H1 (cell line): ENCODE measurements around the gene ZNF488. TPM values are rescaled to one million over a fixed set of nuclear protein-coding genes. Genes with fewer than 3 reads are reported as not detected.

Source experiments
- CTCF ChIA-PET: fragments of 300-600 bp; sonication (Branson Sonifier 250); formaldehyde crosslinking; loops from one replicate; lab custom pipeline; 2021; ENCODE audit not compliant: partially characterized antibody; lab: Charles Lee
- POLR2A ChIA-PET: fragments of 300-600 bp; sonication (Branson Sonifier 250); formaldehyde crosslinking; loops from one replicate; lab custom pipeline; 2021; ENCODE audit warnings: inconsistent platforms; ENCODE audit not compliant: partially characterized antibody; lab: Charles Lee
- DNase-seq, 2 experiments: peaks; one replicate each; pipeline versions ENCODE4 v3.0.0 to v3.0.0-alpha.2; 2010 to 2022; ENCODE audit warnings: low spot score in 2 of 2, low read depth in 1 of 2, mixed read lengths in 1 of 2
- FAIRE-seq: peaks from 2 replicates; lab custom pipeline; 2011; peaks lifted over from hg19 to GRCh38; lab: Jason Lieb, UNC
- H2AFZ ChIP-seq: 2 replicates; pipeline ENCODE4 v1.8.1; 2012; ENCODE audit warnings: low read length, inconsistent platforms
- H2AK5ac ChIP-seq: 2 replicates; pipeline ENCODE4 v1.6.1; 2013; ENCODE audit warnings: low read depth, low read length
- H2BK120ac ChIP-seq: replicated peaks from 2 replicates; pipeline ENCODE3; 2013; ENCODE audit warnings: low read depth, low read length, inconsistent platforms
- H2BK12ac ChIP-seq: 2 replicates; pipeline ENCODE4 v1.6.1; 2013; ENCODE audit warnings: low read depth, low read length
- H2BK15ac ChIP-seq: 2 replicates; pipeline ENCODE4 v1.6.1; 2013; ENCODE audit warnings: low read length
- H2BK20ac ChIP-seq: 2 replicates; pipeline ENCODE4 v1.6.1; 2013; ENCODE audit warnings: low read length
- H2BK5ac ChIP-seq: 2 replicates; pipeline ENCODE4 v1.6.1; 2013; ENCODE audit warnings: low read depth, low read length
- H3K14ac ChIP-seq: 2 replicates; pipeline ENCODE4 v1.6.1; 2013; ENCODE audit warnings: inconsistent platforms; ENCODE audit not compliant: insufficient read length
- H3K18ac ChIP-seq: 2 replicates; pipeline ENCODE4 v1.6.1; 2013; ENCODE audit warnings: low read length; ENCODE audit errors: extremely low read depth
- H3K23ac ChIP-seq: 2 replicates; pipeline ENCODE4 v1.6.1; 2013; ENCODE audit warnings: inconsistent platforms; ENCODE audit not compliant: insufficient read length
- H3K23me2 ChIP-seq: 2 replicates; pipeline ENCODE4 v1.6.1; 2013; ENCODE audit warnings: low read depth, low read length
- H3K27ac ChIP-seq: 2 replicates; pipeline ENCODE4 v1.6.1; 2011; ENCODE audit warnings: low read depth, low read length, inconsistent platforms
- H3K27me3 ChIP-seq, 4 experiments: replicated peaks in 1 of 4; 1 replicate in 1 of 4; 2 replicates in 3 of 4; pipeline versions ENCODE4 v1.6.1 to v1.8.1; 2011 to 2013; ENCODE audit warnings: low read length in 3 of 4, mild to moderate bottlenecking in 3 of 4, inconsistent platforms in 2 of 4, mixed read lengths in 2 of 4, moderate library complexity in 1 of 4; ENCODE audit not compliant: control insufficient read depth in 3 of 4, insufficient read depth in 3 of 4; ENCODE audit errors: extremely low read depth in 1 of 4
- H3K36me3 ChIP-seq, 4 experiments: 2 replicates each; pipeline versions ENCODE4 v1.6.1 to v1.8.1; 2011 to 2013; ENCODE audit warnings: mild to moderate bottlenecking in 4 of 4, low read length in 3 of 4, moderate library complexity in 2 of 4, control low read depth in 1 of 4, inconsistent platforms in 1 of 4; ENCODE audit not compliant: insufficient read depth in 4 of 4, control insufficient read depth in 2 of 4
- H3K4ac ChIP-seq: replicated peaks from 2 replicates; pipeline ENCODE3; 2013; ENCODE audit warnings: low read length, low read depth, mixed read lengths, inconsistent platforms; ENCODE audit not compliant: insufficient read length
- H3K4me1 ChIP-seq, 4 experiments: replicated peaks in 1 of 4; 1 replicate in 1 of 4; 2 replicates in 3 of 4; pipeline versions ENCODE4 v1.6.1 to v1.8.1; 2011 to 2013; ENCODE audit warnings: low read length in 3 of 4, inconsistent platforms in 2 of 4, mixed read lengths in 1 of 4; ENCODE audit not compliant: insufficient read depth in 4 of 4, control insufficient read depth in 3 of 4
- H3K4me2 ChIP-seq, 2 experiments: 2 replicates each; pipeline versions ENCODE4 v1.6.1 to v1.8.1; 2011 to 2013; ENCODE audit warnings: low read depth in 2 of 2, low read length in 2 of 2, control low read depth in 1 of 2, inconsistent platforms in 1 of 2, mild to moderate bottlenecking in 1 of 2; ENCODE audit not compliant: insufficient read depth in 1 of 2
- H3K4me3 ChIP-seq, 4 experiments: fragments of 200-600, 300-600 bp in 1 of 4; sonication (generic), shearing (Covaris generic), sonication (Bioruptor Twin) in 1 of 4; 2 replicates each; pipeline versions ENCODE4 v1.5.1 to v1.8.1; 2011 to 2016; ENCODE audit warnings: low read length in 4 of 4, low read depth in 3 of 4, control low read depth in 2 of 4, inconsistent platforms in 2 of 4, mild to moderate bottlenecking in 2 of 4, mixed read lengths in 1 of 4, moderate library complexity in 1 of 4; ENCODE audit not compliant: insufficient read depth in 2 of 4; ENCODE audit errors: extremely low read depth in 1 of 4
- H3K56ac ChIP-seq: replicated peaks from 2 replicates; pipeline ENCODE3; 2013; ENCODE audit warnings: low read depth, mild to moderate bottlenecking, mixed read lengths, low read length, inconsistent platforms; ENCODE audit not compliant: insufficient read length
- H3K79me1 ChIP-seq: 2 replicates; pipeline ENCODE4 v1.6.1; 2013; ENCODE audit warnings: low read depth, low read length, control low read depth
- H3K79me2 ChIP-seq, 2 experiments: 2 replicates each; pipeline versions ENCODE4 v1.6.1 to v1.8.1; 2012 to 2013; ENCODE audit warnings: low read length in 2 of 2, mild to moderate bottlenecking in 2 of 2, inconsistent platforms in 1 of 2; ENCODE audit not compliant: insufficient read depth in 2 of 2, control insufficient read depth in 1 of 2
- H3K9ac ChIP-seq, 4 experiments: replicated peaks in 1 of 4; 1 replicate in 1 of 4; 2 replicates in 3 of 4; pipeline versions ENCODE4 v1.6.1 to v1.8.1; 2011 to 2013; ENCODE audit warnings: low read depth in 3 of 4, low read length in 3 of 4, control low read depth in 2 of 4, mild to moderate bottlenecking in 2 of 4, moderate library complexity in 2 of 4, inconsistent platforms in 1 of 4; ENCODE audit errors: extremely low read depth in 1 of 4
- H3K9me3 ChIP-seq, 2 experiments: 2 replicates each; pipeline versions ENCODE4 v1.6.1 to v1.8.1; 2012 to 2013; ENCODE audit warnings: mild to moderate bottlenecking in 2 of 2, moderate library complexity in 2 of 2, control low read depth in 1 of 2, inconsistent platforms in 1 of 2, low read depth in 1 of 2, low read length in 1 of 2, mixed read lengths in 1 of 2; ENCODE audit not compliant: insufficient read depth in 2 of 2
- H4K20me1 ChIP-seq, 2 experiments: replicated peaks in 1 of 2; 2 replicates each; pipeline versions ENCODE3 to v1.8.1; 2011 to 2013; ENCODE audit warnings: inconsistent platforms in 2 of 2, low read length in 2 of 2, mild to moderate bottlenecking in 1 of 2; ENCODE audit not compliant: insufficient read depth in 2 of 2, control insufficient read depth in 1 of 2
- H4K5ac ChIP-seq: 2 replicates; pipeline ENCODE4 v1.6.1; 2013; ENCODE audit warnings: low read length, low read depth, mixed read lengths, inconsistent platforms; ENCODE audit not compliant: insufficient read length
- H4K8ac ChIP-seq: 2 replicates; pipeline ENCODE4 v1.8.0; 2013; ENCODE audit warnings: mild to moderate bottlenecking, moderate library complexity, low read length, inconsistent platforms; ENCODE audit not compliant: insufficient read depth; ENCODE audit errors: extremely low read depth
- H4K91ac ChIP-seq: replicated peaks from 2 replicates; pipeline ENCODE3; 2013; ENCODE audit warnings: low read length, mixed read lengths, inconsistent platforms; ENCODE audit not compliant: insufficient read length
- CHD2 ChIP-seq: IDR thresholded peaks from 2 replicates; pipeline ENCODE4 v1.6.1; 2012; ENCODE audit warnings: low read length, improper control_type of control experiment
- EZH2 ChIP-seq: fragments of 200-600 bp; sonication (generic); IDR thresholded peaks from 2 replicates; pipeline ENCODE4 v1.7.1; 2012; ENCODE audit warnings: low read depth, mild to moderate bottlenecking, moderate library complexity, low read length, inconsistent platforms; ENCODE audit not compliant: severe bottlenecking
- GTF2F1 ChIP-seq: IDR thresholded peaks from 2 replicates; pipeline ENCODE4 v1.6.1; 2012; ENCODE audit warnings: low read depth, low read length, improper control_type of control experiment, borderline replicate concordance
- HDAC2 ChIP-seq, 2 experiments: fragments of 300-600 bp in 1 of 2; sonication (generic) in 1 of 2; IDR thresholded peaks; 2 replicates each; pipeline ENCODE4 v1.6.1; 2011 to 2012; ENCODE audit warnings: low read depth in 2 of 2, low read length in 2 of 2, mild to moderate bottlenecking in 2 of 2, moderate library complexity in 2 of 2, borderline replicate concordance in 1 of 2, inconsistent platforms in 1 of 2
- KDM1A ChIP-seq: fragments of 200-600, 300-600 bp; sonication (generic); IDR thresholded peaks from 2 replicates; pipeline ENCODE4 v1.7.1; 2016; ENCODE audit warnings: mild to moderate bottlenecking, low read length, borderline replicate concordance
- KDM5A ChIP-seq: fragments of 200-600 bp; IDR thresholded peaks from 2 replicates; pipeline ENCODE4 v1.7.1; 2012; ENCODE audit warnings: mild to moderate bottlenecking, low read length, inconsistent platforms, mixed read lengths
- RBBP5 ChIP-seq: IDR thresholded peaks from 2 replicates; pipeline ENCODE4 v1.7.1; 2012; ENCODE audit warnings: low read depth, mild to moderate bottlenecking, inconsistent platforms, low read length, moderate library complexity, borderline replicate concordance
- SRF ChIP-seq: IDR thresholded peaks from 2 replicates; pipeline ENCODE4 v1.6.1; 2011; ENCODE audit warnings: mild to moderate bottlenecking, low read depth, low read length, moderate library complexity
- polyA plus RNA-seq, 7 experiments: library from polyadenylated mRNA; depleted of rRNA in 3 of 7; stranded (reverse) in 5 of 7; unstranded in 2 of 7; fragments of >200 nt in 5 of 7; fragments of 200-250 nt in 2 of 7; gene quantifications; 1 replicate in 5 of 7; 2 replicates in 1 of 7; 4 replicates in 1 of 7; pipeline versions ENCODE4 v1.2.1 to v1.2.3, GENCODE V29; 2011 to 2013; ENCODE audit warnings: missing spikeins in 2 of 7, mixed read lengths in 2 of 7
- total RNA-seq: library from RNA; stranded (reverse); fragmentation: NEBNext Ultra II Directional; extraction: Animal tissue kit (Norgen Biotek cat#: 25700); gene quantifications from 2 replicates; pipeline ENCODE4 v1.2.1, GENCODE V29; 2021
- TF ChIP-seq, protein P1 (sequence below): IDR thresholded peaks from 2 replicates; pipeline ENCODE4 v1.6.1; 2012; ENCODE audit warnings: low read length, inconsistent platforms
- TF ChIP-seq, protein P2 (sequence below): IDR thresholded peaks from 2 replicates; pipeline ENCODE4 v1.6.1; 2011; ENCODE audit warnings: low read depth, mild to moderate bottlenecking, low read length; ENCODE audit not compliant: insufficient read depth

ZNF488 gene
- total and polyA plus RNA-seq, 2 of the 8 experiments (the other 6 are each of a cell fraction or from before 2014, with no cell fraction given) = 7.9 to 11.4 TPM

DNA sequence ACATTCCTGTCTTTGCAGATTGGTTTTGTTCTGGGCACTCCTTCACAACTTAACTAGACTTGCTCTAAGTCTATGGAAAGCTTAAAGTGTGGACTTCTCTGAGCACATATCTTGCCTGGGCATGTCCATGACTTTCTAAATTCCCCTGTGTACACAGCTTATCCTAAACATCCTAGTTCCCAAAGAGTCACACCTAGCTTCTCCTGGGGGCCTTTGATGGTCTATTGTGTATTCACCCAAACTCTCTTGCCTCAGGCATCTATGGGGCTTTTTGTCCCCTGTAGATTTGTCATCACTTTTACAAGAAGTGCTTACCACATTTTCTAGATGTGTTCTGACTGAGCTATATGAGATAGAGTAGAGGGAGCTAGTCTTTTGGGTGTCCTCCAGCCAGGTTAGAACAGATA, 12.2 kb upstream of the ZNF488 start:
- Histone ChIP-seq H4K5ac (no peak overlapping the region), H3K27ac (no peak overlapping the region), H3K4me1 (no peaks in the 10 kb centered on the region), H2BK120ac (no peak overlapping the region), H3K23me2 (no peaks in the 10 kb centered on the region), H3K14ac (no peak overlapping the region), H4K20me1 (no peaks in the 10 kb centered on the region), H3K56ac (no peak overlapping the region), H3K4ac (no peak overlapping the region), H3K4me2 (no peak overlapping the region), H3K36me3 (no peaks in the 10 kb centered on the region), H3K23ac (no peak overlapping the region), H2BK20ac (no peak overlapping the region), H3K4me3 (no peak overlapping the region), H3K9me3 (no peaks in the 10 kb centered on the region), H2AFZ (0 out of 2 replicates have a peak overlapping the region, but pooled peaks have one; percentile 2), H3K18ac (no peak overlapping the region), H2AK5ac (no peak overlapping the region), H4K8ac (no peak overlapping the region), H3K79me2 (no peaks in the 10 kb centered on the region), H4K91ac (no peak overlapping the region), H3K9ac (no peak overlapping the region), H3K27me3 (no peaks in the 10 kb centered on the region; a peak in 1 of 7 replicates), H2BK12ac (no peak overlapping the region), H3K79me1 (no peaks in the 10 kb centered on the region), H2BK15ac (no peak overlapping the region), H2BK5ac (no peak overlapping the region)
- CTCF ChIA-PET = interaction anchor here (0.7 to 2.2 kb wide), 3 partner anchors 10 to 35 kb away, joined by 3 to 6 read pairs (median 4); no protein-coding TSS in a partner anchor
- no peak for DNase-seq
- POLR2A ChIA-PET = interaction anchor here (1.9 kb wide), 1 partner anchor 12 kb away, joined by 4 read pairs; the partner anchor contains the start of gene ZNF488
- FAIRE-seq = no peak
- TF ChIP-seq GTF2F1 = no peak
- TF ChIP-seq KDM5A = no peak
- TF ChIP-seq HDAC2 (IDR thresholded peaks at IDR 0.05; ENCODE audit: borderline replicate concordance in 1 of 2, low read depth in 2 of 2, low read length in 2 of 2) = no peak
- TF ChIP-seq, protein P1, sequence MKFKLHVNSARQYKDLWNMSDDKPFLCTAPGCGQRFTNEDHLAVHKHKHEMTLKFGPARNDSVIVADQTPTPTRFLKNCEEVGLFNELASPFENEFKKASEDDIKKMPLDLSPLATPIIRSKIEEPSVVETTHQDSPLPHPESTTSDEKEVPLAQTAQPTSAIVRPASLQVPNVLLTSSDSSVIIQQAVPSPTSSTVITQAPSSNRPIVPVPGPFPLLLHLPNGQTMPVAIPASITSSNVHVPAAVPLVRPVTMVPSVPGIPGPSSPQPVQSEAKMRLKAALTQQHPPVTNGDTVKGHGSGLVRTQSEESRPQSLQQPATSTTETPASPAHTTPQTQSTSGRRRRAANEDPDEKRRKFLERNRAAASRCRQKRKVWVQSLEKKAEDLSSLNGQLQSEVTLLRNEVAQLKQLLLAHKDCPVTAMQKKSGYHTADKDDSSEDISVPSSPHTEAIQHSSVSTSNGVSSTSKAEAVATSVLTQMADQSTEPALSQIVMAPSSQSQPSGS = no peak
- TF ChIP-seq RBBP5 = no peak
- no peak for TF ChIP-seq CHD2
- no peak for TF ChIP-seq KDM1A
- no peak for TF ChIP-seq EZH2
- TF ChIP-seq, protein P2, sequence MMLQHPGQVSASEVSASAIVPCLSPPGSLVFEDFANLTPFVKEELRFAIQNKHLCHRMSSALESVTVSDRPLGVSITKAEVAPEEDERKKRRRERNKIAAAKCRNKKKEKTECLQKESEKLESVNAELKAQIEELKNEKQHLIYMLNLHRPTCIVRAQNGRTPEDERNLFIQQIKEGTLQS = no peak
- no peak for TF ChIP-seq SRF
